Testis (tissue), 2 donors: ENCODE measurements around the gene CDH22.

Experiments used
- CTCF ChIP-seq, 3 experiments: fragments of 450-650 bp in 2 of 3; fragments of 200-600 bp in 1 of 3; sonication (generic) in 1 of 3; IDR thresholded peaks; one replicate each; pipeline ENCODE4 v1.5.1; 2016 to 2019; ENCODE audit warnings: antibody characterized with exemption in 3 of 3, mild to moderate bottlenecking in 2 of 3, moderate library complexity in 1 of 3
- POLR2A ChIP-seq: fragments of 450-650 bp; IDR thresholded peaks from one replicate; pipeline ENCODE4 v1.6.1; 2017; ENCODE audit warnings: antibody characterized with exemption, mild to moderate bottlenecking, moderate library complexity

- TF ChIP-seq CTCF (IDR thresholded peaks at IDR 0.05) (no peak), POLR2A (no peak)
These were observed 168.9 kb downstream of the CDH22 start for GRCh38 chr20:46139266-46139889.
